GM19239 (cell line): ENCODE results near the gene RAD51C.
"Not testable (repeated sequence)": the region's sequence is repeated elsewhere in the genome, so short reads cannot be mapped to it uniquely, and the experiment has no call there.

Source experiments
- DNase-seq: peaks from one replicate; pipeline ENCODE4 v3.0.0; 2011; ENCODE audit warnings: low spot score; ENCODE audit not compliant: insufficient read length
- FAIRE-seq: peaks from 2 replicates; lab custom pipeline; 2011; peaks lifted over from hg19 to GRCh38; lab: Jason Lieb, UNC

The RAD51C gene

GRCh38 chr17:58722696-58723095 lies 30.3 kb downstream of the RAD51C start:
- FAIRE-seq (peak; percentile 60), DNase-seq (no peak)

- FAIRE-seq (peak; percentile 69), DNase-seq (no peak)
Measured at GRCh38 chr17:58728798-58729197, 36.4 kb downstream of the RAD51C start.

GRCh38 chr17:58730937-58731336 lies 38.5 kb downstream of the RAD51C start:
- DNase-seq (no peak), FAIRE-seq (no peak)

- FAIRE-seq (no peak), DNase-seq (no peak)
Measured at GRCh38 chr17:58734040-58734439, 41.6 kb downstream of the RAD51C start.

GRCh38 chr17:58734811-58735210 lies 42.4 kb downstream of the RAD51C start:
- DNase-seq (no peak), FAIRE-seq (no peak)

GRCh38 chr17:58741121-58741625 lies 48.8 kb downstream of the RAD51C start:
- DNase-seq = no peak

GRCh38 chr17:58747674-58748073 lies 55.3 kb downstream of the RAD51C start:
- FAIRE-seq = no peak
- DNase-seq = no peak

More at GRCh38 chr17:58741121-58741625, 48.8 kb downstream of the RAD51C start:
- no peak for FAIRE-seq

DNA sequence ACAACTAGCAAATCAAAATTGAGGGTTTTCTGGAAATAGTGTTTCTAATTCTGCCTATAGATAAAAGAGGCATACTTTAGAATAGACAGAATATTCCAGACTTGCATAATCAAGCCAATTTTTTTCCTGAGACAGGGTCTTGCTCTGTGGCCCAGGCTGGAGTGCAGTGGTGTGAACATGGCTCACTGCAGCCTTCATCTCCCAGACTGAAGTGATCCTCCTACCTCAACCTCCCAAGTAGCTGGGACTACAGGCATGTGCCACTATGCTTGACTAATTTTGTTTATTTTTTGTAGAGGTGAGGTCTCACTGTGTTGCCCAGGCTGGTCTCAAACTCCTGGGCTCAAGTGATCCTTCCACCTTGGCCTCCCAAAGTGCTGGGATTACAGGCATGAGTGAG lies 57.2 kb downstream of the RAD51C start:
- not testable (repeated sequence) for FAIRE-seq, DNase-seq

- DNase-seq = no peak
- no peak for FAIRE-seq
Measured at GRCh38 chr17:58753026-58753425, 60.6 kb downstream of the RAD51C start.

DNA sequence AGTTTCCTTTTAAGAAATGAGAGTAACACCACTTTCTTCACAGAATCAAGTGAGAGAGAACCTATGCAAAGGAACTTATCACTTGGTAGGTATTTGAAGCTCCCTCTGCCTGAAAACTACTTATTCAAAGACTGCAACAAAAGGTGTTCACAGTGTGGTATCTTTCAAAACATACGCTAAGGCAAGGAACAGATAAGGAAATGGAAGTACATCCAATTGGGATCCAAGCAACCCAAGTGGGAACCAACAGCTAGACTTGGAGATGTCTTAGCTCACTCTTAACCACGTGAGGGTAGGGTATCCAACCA lies 62.8 kb downstream of the RAD51C start:
- FAIRE-seq = no peak
- DNase-seq = no peak

DNA sequence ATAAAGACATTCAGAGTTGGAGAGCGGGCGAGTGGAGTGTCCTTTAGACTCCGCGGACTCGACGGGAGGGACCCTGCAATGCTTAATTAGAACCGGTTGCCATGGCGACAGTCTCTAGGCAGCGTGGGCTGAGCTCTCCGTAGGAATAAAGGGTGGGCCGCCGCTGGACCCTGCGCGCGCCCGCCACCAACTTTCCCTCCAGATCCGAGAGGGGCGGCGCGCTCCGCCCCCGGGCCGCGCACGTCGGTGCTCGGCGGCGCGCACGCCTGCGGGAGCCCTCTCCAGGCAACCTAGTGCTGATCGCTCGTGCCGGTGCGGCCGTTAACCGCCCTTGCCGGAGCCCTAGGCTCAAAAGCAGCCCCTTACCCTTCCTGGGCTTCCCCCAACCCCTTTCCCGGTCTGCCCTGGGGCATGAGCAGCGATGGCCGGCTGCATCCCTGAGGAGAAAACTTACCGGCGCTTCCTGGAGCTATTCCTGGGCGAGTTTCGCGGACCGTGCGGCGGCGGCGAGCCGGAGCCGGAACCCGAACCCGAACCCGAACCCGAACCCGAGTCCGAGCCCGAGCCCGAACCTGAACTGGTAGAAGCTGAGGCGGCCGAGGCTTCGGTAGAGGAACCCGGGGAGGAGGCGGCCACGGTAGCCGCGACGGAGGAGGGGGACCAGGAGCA lies 63.3 kb downstream of the RAD51C start, which contains the start of gene PPM1E:
PPM1E (plus strand) TSS at position 278 of the 669 bp plus-strand sequence.
- DNase-seq = peak; percentile 72
- peak; percentile 37 for FAIRE-seq

GRCh38 chr17:58756246-58757161 lies 64.1 kb downstream of the RAD51C start:
- no peak for FAIRE-seq
- peak; percentile 23 for DNase-seq

GRCh38 chr17:58757162-58757613 lies 64.8 kb downstream of the RAD51C start:
- FAIRE-seq (no peak), DNase-seq (no peak)

DNA sequence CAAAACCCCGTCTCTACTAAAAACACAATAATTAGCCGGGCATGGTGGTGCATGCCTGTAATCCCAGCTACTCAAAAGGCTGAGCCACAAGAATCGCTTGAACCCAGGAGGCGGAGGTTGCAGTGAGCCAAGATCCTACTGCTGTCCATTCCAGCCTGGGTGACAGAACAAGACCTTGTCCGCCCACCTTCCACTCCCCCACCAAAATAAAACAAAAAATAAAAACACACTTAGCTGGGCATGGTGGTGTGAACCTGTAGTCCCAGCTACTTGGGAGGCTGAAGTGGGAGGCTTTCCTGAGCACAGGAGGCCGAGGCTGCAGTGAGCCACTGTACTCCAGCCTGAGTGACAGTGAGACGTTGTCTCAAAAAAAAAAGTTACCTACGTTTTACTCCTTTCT lies 66.5 kb downstream of the RAD51C start:
- FAIRE-seq (no peak), DNase-seq (no peak)

DNA sequence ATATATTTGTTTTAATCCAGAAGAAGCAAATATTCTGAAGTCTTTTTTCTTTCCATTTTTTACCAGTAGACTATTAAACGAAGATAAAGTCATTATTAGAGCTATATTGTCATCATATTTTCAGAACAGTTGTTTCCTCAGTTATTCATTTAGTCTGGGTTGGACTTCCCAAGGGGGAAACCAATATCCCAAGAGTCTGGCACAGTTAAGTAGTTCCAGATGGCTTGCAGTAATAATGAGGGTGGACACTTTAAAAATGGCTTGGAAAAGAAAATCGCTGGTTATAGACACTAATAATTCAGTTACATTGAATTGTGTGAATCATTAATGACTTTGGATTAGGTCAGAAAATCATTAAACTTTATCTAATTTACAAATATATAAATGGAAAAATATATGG lies 67.1 kb downstream of the RAD51C start:
- FAIRE-seq (no peak), DNase-seq (no peak)

GRCh38 chr17:58760248-58760647 lies 67.8 kb downstream of the RAD51C start:
- FAIRE-seq (no peak), DNase-seq (no peak)

GRCh38 chr17:58763263-58763662 lies 70.9 kb downstream of the RAD51C start:
- DNase-seq (no peak), FAIRE-seq (no peak)

- DNase-seq (no peak), FAIRE-seq (peak; percentile 49)
Measured at GRCh38 chr17:58764373-58764772, 72.0 kb downstream of the RAD51C start.

GRCh38 chr17:58778482-58778881 lies 86.1 kb downstream of the RAD51C start:
- not testable (repeated sequence) for DNase-seq, FAIRE-seq

- no peak for FAIRE-seq
- DNase-seq = no peak
Measured at GRCh38 chr17:58779446-58779845, 87.0 kb downstream of the RAD51C start.

GRCh38 chr17:58783380-58783779 lies 91.0 kb downstream of the RAD51C start:
- DNase-seq (no peak), FAIRE-seq (no peak)
